Measurements from ENCODE around the gene TRAF7. TPM values are rescaled to one million over a fixed set of nuclear protein-coding genes. Genes with fewer than 3 reads are reported as not detected.
A peak's percentile ranks its signal among the peaks of the same experiment; 100 is the strongest.

The TRAF7 gene
- total RNA-seq, 6 donors from 2014 or later, result 34.6 to 72.6 (median 52.9) TPM

DNA sequence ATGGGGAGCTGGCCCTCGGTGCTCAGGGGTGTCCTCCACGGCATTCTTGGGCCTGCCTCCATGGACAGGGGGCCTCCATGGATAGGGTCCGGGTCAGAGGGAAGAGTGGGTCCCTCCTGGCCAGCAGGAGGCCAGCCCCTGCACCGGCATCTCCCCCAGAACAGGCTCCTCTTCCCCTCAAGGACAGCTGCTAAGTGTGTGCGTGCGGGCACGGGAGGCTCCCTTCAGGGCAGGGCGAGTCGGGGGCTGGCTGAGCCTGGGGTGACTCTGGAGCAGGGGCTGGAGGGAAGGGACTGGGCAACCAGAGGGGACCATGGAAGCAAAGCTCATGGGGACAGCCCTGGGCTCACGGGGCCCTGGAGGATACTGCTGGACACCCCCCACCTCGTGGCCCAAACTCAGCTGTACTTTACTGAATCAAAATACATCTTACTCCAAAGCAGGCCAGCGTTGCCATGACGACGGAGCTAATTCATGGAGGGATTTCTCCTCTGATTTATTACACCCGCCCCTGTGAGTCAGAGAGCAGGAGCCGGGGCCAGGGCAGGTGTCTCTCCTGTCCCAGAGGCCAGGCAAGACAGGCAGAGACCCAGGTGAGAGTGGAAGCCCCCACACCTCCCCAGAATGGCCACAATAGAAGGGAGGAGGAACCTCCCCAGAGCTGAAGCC lies 38.7 kb downstream of the TRAF7 start:
- no peaks in the 10 kb centered on the region for H3K36me3 ChIP-seq
- peaks cover 11 to 20% (median 14%) of the 10 kb centered on the region in 4 donors for H3K4me1 ChIP-seq
- H3K27me3 ChIP-seq, result peaks cover 0 to 28% (median 21%) of the 10 kb centered on the region in 4 donors
- WGBS, 2 donors, result 67% methylated on average over 16 of the region's 16 CpGs; no CpG with 5 or more reads in 1 of the 2 donors
- TF ChIP-seq, protein P1, sequence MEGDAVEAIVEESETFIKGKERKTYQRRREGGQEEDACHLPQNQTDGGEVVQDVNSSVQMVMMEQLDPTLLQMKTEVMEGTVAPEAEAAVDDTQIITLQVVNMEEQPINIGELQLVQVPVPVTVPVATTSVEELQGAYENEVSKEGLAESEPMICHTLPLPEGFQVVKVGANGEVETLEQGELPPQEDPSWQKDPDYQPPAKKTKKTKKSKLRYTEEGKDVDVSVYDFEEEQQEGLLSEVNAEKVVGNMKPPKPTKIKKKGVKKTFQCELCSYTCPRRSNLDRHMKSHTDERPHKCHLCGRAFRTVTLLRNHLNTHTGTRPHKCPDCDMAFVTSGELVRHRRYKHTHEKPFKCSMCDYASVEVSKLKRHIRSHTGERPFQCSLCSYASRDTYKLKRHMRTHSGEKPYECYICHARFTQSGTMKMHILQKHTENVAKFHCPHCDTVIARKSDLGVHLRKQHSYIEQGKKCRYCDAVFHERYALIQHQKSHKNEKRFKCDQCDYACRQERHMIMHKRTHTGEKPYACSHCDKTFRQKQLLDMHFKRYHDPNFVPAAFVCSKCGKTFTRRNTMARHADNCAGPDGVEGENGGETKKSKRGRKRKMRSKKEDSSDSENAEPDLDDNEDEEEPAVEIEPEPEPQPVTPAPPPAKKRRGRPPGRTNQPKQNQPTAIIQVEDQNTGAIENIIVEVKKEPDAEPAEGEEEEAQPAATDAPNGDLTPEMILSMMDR (IDR thresholded peaks at IDR 0.05), result no peak
- TF ChIP-seq POLR2A (IDR thresholded peaks at IDR 0.05), result no peak
- TF ChIP-seq POLR2AphosphoS5 (IDR thresholded peaks at IDR 0.05), result no peak
- no peak for TF ChIP-seq EP300 (IDR thresholded peaks at IDR 0.05)
- H3K4me3 ChIP-seq, result no peak overlapping the region
- DNase-seq (peak in 1 of 2 donors; percentile 64), ATAC-seq (ENCODE audit: low FRiP score in 2 of 2) (no peak)
- no peaks in the 10 kb centered on the region for H3K9me3 ChIP-seq
- no peak overlapping the region for H3K27ac ChIP-seq

DNA sequence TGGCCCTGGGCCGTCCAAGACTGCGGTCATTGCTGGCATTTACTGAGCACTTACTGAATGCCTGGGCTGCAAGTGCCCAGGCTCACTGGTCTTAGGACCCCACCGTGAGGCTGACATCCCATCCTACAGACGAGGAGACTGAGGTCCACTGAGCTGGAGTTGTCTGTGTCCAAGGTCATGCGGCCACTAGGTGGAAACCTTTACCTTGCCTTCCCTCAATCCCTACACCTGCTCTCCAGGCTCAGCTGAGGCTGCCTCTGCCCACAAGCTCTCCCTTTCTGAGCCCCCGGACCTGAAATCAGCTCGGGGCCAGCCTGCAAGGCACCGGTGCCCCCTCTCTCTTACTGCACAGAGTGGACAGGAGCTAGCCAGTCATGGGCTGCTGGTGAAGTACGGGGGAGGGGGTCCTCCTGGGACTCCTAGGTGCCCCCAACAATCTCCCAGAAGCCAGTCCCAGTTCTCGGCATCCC lies 39.3 kb downstream of the TRAF7 start:
- Histone ChIP-seq H3K9me3 (no peaks in the 10 kb centered on the region), H3K4me1 (peaks cover 11 to 20% (median 14%) of the 10 kb centered on the region in 4 donors), H3K36me3 (no peaks in the 10 kb centered on the region), H3K4me3 (no peak overlapping the region), H3K27ac (no peak overlapping the region), H3K27me3 (peaks cover 0 to 28% (median 21%) of the 10 kb centered on the region in 4 donors)
- TF ChIP-seq EP300 (IDR thresholded peaks at IDR 0.05) (no peak), POLR2AphosphoS5 (IDR thresholded peaks at IDR 0.05) (no peak)
- TF ChIP-seq, protein P1 (IDR thresholded peaks at IDR 0.05), result peak; percentile 39 to 67 (median 50)
- WGBS, 2 donors, result 0 to 8% methylated on average over 2 to 8 of the region's 10 CpGs
- peak in 1 of 2 donors; percentile 65 for DNase-seq
- peak; percentile 28 to 53 for ATAC-seq (ENCODE audit: low FRiP score in 2 of 2)

DNA sequence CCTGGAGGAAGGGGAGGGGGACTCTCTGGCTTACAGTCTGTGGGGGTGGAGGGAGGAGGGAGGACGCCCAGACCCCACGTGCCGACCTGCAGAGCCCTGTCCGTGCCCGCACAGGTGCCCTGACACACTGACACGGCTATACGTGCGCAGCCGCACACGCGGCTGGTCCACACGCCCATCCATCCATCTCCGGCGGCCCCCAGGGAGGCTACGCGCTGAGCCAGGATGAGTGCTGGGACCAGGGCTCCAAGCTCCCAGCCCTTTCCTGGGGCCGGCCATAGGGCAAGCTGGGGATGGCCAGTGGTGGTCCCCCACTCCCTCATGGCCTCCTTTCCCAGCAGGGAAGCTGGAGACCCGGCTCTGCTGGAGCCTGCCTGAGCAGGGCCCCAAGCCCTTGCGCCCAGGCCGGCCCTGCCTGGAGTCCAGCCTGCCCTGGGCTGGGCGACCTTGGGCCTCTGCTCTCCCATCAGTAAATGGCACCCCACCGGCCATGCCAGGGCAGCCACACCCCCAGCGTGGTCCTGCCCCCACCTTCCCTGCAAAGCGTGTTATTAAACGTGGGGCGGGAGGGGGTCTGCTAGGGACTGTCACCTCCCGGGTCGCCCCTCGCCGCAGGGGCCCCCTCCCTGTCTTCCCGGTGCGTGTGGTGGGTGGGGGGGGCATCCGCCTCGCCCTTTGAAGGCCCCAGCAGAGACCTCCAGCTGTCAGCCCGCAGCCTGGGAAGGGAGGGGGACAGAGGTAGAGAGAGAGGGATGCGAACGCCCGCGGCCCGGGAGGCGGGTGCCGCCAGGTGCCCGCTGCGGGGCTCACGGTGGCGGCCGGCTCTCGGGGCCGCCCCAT lies 40.0 kb downstream of the TRAF7 start:
- ATAC-seq (ENCODE audit: low FRiP score in 2 of 2) (no peak), DNase-seq (peak in 1 of 2 donors; percentile 72)
- no peak overlapping the region for H3K27ac ChIP-seq
- H3K4me3 ChIP-seq, result peak overlapping the region in 3 of 4 donors; percentile 41 to 51 (median 44)
- peaks cover 11 to 20% (median 14%) of the 10 kb centered on the region in 4 donors for H3K4me1 ChIP-seq
- 1 to 5% methylated on average over 13 to 32 of the region's 49 CpGs for WGBS, 2 donors
- peaks cover 0 to 28% (median 21%) of the 10 kb centered on the region in 4 donors for H3K27me3 ChIP-seq
- no peaks in the 10 kb centered on the region for H3K36me3 ChIP-seq
- no peaks in the 10 kb centered on the region for H3K9me3 ChIP-seq
- TF ChIP-seq POLR2A (IDR thresholded peaks at IDR 0.05) (no peak), EP300 (IDR thresholded peaks at IDR 0.05) (no peak), POLR2AphosphoS5 (IDR thresholded peaks at IDR 0.05) (no peak)
- TF ChIP-seq, protein P1 (IDR thresholded peaks at IDR 0.05), result no peak

DNA sequence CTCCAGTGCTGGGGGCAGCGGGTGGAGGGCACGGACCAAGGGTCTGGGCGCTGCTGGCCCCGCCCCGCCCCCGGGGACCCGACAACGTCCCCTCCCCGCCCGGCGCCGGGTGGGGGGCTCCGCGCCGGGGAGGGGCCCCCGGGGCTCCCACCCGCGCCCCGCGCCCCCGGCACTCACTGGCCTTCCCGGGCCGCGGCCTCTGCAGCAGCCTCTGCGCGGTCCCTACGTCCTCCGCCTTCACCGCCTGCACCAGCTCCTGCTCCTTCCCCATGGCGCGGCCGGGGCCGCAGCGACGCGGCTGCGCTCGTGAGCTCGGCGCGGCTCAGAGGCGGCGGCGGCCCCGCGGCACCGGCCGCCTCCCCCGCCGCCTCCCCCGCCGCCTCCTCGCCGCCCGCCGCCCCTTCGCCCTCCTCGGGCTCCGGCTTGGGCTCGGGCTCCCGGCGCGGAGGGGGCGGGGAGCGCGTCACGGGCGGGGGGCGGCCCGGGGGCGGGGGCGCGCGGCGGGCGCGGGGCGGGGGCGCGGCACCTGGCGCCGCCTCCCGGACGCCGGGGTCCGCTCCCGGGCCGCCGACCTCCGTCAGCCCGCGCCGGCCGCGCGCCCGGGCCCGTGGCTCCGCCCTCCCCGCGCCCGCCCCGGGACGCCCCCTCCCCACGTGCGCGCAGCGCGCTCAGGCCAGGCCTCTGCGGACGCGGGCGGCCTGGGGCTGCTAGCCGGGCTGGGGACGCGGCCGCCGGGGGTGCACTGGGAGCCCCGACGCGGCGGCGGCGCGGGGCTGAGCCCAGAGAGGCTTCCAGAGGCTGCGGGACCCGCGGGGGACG lies 40.8 kb downstream of the TRAF7 start, which contains the start of gene CASKIN1:
Gene CASKIN1, minus strand, starts transcription at position 444 of the 819 bp plus-strand sequence. Its CDS starts 173 bp downstream, at position 271.
- ATAC-seq (ENCODE audit: low FRiP score in 2 of 2), result no peak
- peaks cover 0 to 28% (median 21%) of the 10 kb centered on the region in 4 donors for H3K27me3 ChIP-seq
- H3K4me3 ChIP-seq, result peak within 1 kb of the TSS in 3 of 4 donors; percentile 41 to 51 (median 44)
- no peaks in the 10 kb centered on the region for H3K36me3 ChIP-seq
- WGBS, 2 donors, result 0% methylated on average over 5 of the region's 129 CpGs; no CpG with 5 or more reads in 1 of the 2 donors
- no peak within 1 kb of the TSS for H3K27ac ChIP-seq
- peaks cover 11 to 20% (median 14%) of the 10 kb centered on the region in 4 donors for H3K4me1 ChIP-seq
- no peaks in the 10 kb centered on the region for H3K9me3 ChIP-seq
- DNase-seq, result peak in 1 of 2 donors; percentile 83
- TF ChIP-seq POLR2AphosphoS5 (IDR thresholded peaks at IDR 0.05) (no peak), EP300 (IDR thresholded peaks at IDR 0.05) (no peak), POLR2A (IDR thresholded peaks at IDR 0.05) (no peak)
- TF ChIP-seq, protein P1 (IDR thresholded peaks at IDR 0.05), result no peak

Measured in upper lobe of left lung (tissue), 6 donors.